Hepatocyte (in vitro differentiated cells): ENCODE results near the gene RANBP1. TPM values are rescaled to one million over a fixed set of nuclear protein-coding genes. Genes with fewer than 3 reads are reported as not detected.

Source experiments
- DNase-seq: peaks from one replicate; pipeline ENCODE4 v3.0.0-alpha.2; 2016; ENCODE audit warnings: low spot score
- H2AFZ ChIP-seq: fragments of 200-600 bp; sonication (generic); 2 replicates; pipeline ENCODE4 v1.6.0; 2016; ENCODE audit warnings: antibody characterized with exemption, mild to moderate bottlenecking
- H3K27ac ChIP-seq: fragments of 200-600 bp; sonication (generic); 2 replicates; pipeline ENCODE4 v1.5.1; 2016; ENCODE audit warnings: mild to moderate bottlenecking
- H3K27me3 ChIP-seq: fragments of 200-600 bp; sonication (generic); 2 replicates; pipeline ENCODE4 v1.6.1; 2016
- H3K36me3 ChIP-seq: fragments of 200-600 bp; sonication (generic); replicated peaks from 2 replicates; pipeline ENCODE4 v1.5.1; 2016; ENCODE audit warnings: low read depth; ENCODE audit not compliant: insufficient read depth
- H3K4me1 ChIP-seq: fragments of 200-600 bp; sonication (generic); 2 replicates; pipeline ENCODE4 v1.5.1; 2016; ENCODE audit warnings: mild to moderate bottlenecking, moderate library complexity; ENCODE audit not compliant: insufficient read depth
- H3K4me2 ChIP-seq: fragments of 200-600 bp; sonication (generic); 2 replicates; pipeline ENCODE4 v1.6.0; 2016
- H3K4me3 ChIP-seq: fragments of 200-600 bp; sonication (generic); 2 replicates; pipeline ENCODE4 v1.5.1; 2016; ENCODE audit warnings: mild to moderate bottlenecking
- H3K79me2 ChIP-seq: fragments of 200-600 bp; sonication (generic); 2 replicates; pipeline ENCODE4 v1.6.0; 2017; ENCODE audit warnings: mild to moderate bottlenecking
- H3K9me2 ChIP-seq: fragments of 200-600 bp; sonication (generic); replicated peaks from 2 replicates; pipeline ENCODE4 v1.6.0; 2017; ENCODE audit warnings: mild to moderate bottlenecking; ENCODE audit not compliant: insufficient read depth
- H3K9me3 ChIP-seq: fragments of 200-600 bp; sonication (generic); 2 replicates; pipeline ENCODE4 v1.5.1; 2016; ENCODE audit warnings: low read depth, mild to moderate bottlenecking
- H4K20me1 ChIP-seq: fragments of 200-600 bp; sonication (generic); 2 replicates; pipeline ENCODE4 v1.6.0; 2016; ENCODE audit warnings: mild to moderate bottlenecking; ENCODE audit not compliant: insufficient read depth, poor library complexity, severe bottlenecking
- EZH2 ChIP-seq: fragments of 200-600 bp; sonication (generic); IDR thresholded peaks from 2 replicates; pipeline ENCODE4 v1.6.1; 2016; ENCODE audit warnings: antibody characterized with exemption, mild to moderate bottlenecking, borderline replicate concordance
- EZH2phosphoT487 ChIP-seq: fragments of 200-600 bp; sonication (generic); IDR thresholded peaks from one replicate; pipeline ENCODE4 v1.6.1; 2018; ENCODE audit warnings: antibody characterized with exemption, mild to moderate bottlenecking, low read depth, moderate library complexity; ENCODE audit not compliant: unreplicated experiment, severe bottlenecking
- WGBS: methylation state at CpG from one replicate; pipeline ENCODE4 v1.1.6; 2016; ENCODE audit warnings: low lambda C conversion rate; ENCODE audit errors: missing lambda C conversion rate; 5-methylcytosine and 5-hydroxymethylcytosine counted together
- polyA plus RNA-seq: library from polyadenylated mRNA; unstranded; fragments of >200 nt; fragmentation: Nextera tagmentation; extraction: Ambion mirVana; gene quantifications from 2 replicates; pipeline ENCODE4 v1.2.1, GENCODE V29; 2016
- total RNA-seq: library from RNA; depleted of rRNA; stranded (reverse); fragments of >200 nt; gene quantifications from 2 replicates; pipeline ENCODE4 v1.2.3, GENCODE V29; 2014
- TF ChIP-seq, protein P1 (sequence below): fragments of 200-600 bp; sonication (generic); IDR thresholded peaks from 2 replicates; pipeline ENCODE4 v1.5.1; 2016; ENCODE audit warnings: antibody characterized with exemption, mild to moderate bottlenecking; ENCODE audit not compliant: poor library complexity

Gene RANBP1
- total and polyA plus RNA-seq, 2 experiments from 2014 or later, result 189 to 227 TPM

DNA sequence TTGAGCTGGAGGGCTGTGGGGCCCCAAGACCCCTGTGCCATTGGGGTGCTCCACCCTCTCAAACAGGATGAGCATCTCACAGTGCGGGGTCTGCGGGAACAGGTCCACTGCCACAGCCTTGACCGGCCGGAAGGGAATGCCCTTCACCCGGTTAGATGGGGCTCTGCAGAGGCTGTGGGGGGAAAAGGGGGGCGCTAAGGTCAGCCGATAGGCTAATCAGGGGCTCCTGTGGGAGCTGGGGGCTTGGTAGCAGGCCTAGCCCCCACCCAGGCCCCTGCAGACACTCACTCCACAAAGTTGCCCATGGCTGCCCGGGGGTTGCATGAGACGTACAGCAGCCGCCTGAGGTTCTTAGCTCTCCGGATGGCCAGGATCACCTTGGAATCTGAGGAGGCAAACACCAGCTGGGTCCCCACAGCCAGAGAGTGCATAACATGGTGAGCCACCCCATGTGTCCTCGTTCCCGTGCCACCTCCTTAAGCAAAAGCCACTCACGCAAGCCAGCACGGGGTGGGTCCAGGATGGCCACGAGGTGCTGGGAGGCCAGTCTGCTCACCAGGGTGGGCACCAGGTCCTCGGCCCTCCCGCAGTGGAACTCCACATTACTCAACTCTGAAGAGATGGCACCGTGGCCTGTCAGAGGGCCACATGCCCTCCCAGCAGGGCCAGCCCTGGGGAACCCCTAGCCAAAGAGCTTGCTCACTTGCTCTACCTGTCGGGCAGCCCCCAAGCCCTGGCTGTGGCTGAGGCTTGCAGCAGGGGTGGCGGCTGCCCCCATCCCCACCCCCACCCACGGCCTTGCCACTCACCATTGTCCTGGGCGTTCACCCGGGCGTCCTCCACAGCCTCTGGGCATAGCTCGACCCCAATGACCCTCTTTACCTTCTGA is 3.0 kb upstream of the RANBP1 start:
- H3K36me3 ChIP-seq, result no peaks in the 10 kb centered on the region

DNA sequence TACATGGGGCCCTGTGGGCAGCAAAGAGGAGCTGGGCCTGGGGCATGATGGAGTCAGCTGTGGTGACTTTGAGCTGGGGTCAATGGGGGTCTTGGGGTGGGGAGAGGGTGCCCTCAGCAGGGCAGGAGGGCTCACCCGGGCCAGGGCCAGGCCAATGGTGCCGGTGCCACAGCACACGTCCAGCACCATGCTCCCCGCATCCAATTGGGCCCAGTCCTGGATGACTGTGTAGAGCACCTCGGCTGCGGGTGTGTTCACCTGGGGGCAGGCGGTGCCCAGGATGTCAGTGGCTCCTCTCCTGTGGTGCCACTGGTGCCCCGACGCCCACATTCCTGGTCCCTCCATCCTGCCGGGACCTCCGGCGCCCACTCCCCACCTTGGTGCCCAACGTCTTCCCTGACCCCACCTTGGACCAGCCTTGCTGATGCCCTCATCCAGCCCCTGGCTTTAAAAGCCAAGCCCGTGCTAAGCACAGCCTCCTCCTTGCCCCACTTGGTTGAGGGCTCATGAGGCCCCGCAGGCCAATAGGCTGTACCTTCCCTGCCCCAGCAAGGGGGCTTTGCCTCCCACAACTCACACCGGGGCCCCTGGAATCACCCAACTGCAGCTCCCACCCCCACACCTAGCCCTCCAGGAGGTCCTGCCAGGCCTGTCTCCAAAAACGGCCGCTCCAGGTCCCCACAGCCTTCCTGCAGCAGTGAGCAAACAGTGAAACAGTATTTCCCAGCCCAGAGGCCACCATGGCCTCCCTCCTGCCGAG is 2.2 kb upstream of the RANBP1 start:
- H3K4me3 ChIP-seq, result no peak overlapping the region
- H3K9me3 ChIP-seq, result no peaks in the 10 kb centered on the region
- H3K4me2 ChIP-seq, result no peak overlapping the region
- DNase-seq, result no peak
- no peak overlapping the region for H3K27ac ChIP-seq
- WGBS, result 95% methylated on average over 15 of the region's 19 CpGs
- no peaks in the 10 kb centered on the region for H3K9me2 ChIP-seq
- no peak overlapping the region for H2AFZ ChIP-seq
- TF ChIP-seq, protein P1, sequence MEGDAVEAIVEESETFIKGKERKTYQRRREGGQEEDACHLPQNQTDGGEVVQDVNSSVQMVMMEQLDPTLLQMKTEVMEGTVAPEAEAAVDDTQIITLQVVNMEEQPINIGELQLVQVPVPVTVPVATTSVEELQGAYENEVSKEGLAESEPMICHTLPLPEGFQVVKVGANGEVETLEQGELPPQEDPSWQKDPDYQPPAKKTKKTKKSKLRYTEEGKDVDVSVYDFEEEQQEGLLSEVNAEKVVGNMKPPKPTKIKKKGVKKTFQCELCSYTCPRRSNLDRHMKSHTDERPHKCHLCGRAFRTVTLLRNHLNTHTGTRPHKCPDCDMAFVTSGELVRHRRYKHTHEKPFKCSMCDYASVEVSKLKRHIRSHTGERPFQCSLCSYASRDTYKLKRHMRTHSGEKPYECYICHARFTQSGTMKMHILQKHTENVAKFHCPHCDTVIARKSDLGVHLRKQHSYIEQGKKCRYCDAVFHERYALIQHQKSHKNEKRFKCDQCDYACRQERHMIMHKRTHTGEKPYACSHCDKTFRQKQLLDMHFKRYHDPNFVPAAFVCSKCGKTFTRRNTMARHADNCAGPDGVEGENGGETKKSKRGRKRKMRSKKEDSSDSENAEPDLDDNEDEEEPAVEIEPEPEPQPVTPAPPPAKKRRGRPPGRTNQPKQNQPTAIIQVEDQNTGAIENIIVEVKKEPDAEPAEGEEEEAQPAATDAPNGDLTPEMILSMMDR, result no peak
- TF ChIP-seq EZH2 (no peak), EZH2phosphoT487 (no peak)
- no peaks in the 10 kb centered on the region for H4K20me1 ChIP-seq
- no peaks in the 10 kb centered on the region for H3K27me3 ChIP-seq
- no peaks in the 10 kb centered on the region for H3K36me3 ChIP-seq
- peaks cover 11% of the 10 kb centered on the region for H3K4me1 ChIP-seq
- H3K79me2 ChIP-seq, result peaks cover 32% of the 10 kb centered on the region

More for the DNA sequence above, 3.0 kb upstream of the RANBP1 start:
- Histone ChIP-seq H3K79me2 (peaks cover 24% of the 10 kb centered on the region), H3K27ac (no peak overlapping the region), H2AFZ (no peak overlapping the region), H3K4me3 (no peak overlapping the region), H4K20me1 (no peaks in the 10 kb centered on the region), H3K4me1 (peaks cover 8% of the 10 kb centered on the region), H3K9me2 (no peaks in the 10 kb centered on the region), H3K27me3 (no peaks in the 10 kb centered on the region), H3K9me3 (no peaks in the 10 kb centered on the region), H3K4me2 (no peak overlapping the region)
- TF ChIP-seq EZH2 (no peak), EZH2phosphoT487 (no peak)
- TF ChIP-seq, protein P1, result no peak
- 93% methylated on average over 26 of the region's 26 CpGs for WGBS
- DNase-seq, result no peak

DNA sequence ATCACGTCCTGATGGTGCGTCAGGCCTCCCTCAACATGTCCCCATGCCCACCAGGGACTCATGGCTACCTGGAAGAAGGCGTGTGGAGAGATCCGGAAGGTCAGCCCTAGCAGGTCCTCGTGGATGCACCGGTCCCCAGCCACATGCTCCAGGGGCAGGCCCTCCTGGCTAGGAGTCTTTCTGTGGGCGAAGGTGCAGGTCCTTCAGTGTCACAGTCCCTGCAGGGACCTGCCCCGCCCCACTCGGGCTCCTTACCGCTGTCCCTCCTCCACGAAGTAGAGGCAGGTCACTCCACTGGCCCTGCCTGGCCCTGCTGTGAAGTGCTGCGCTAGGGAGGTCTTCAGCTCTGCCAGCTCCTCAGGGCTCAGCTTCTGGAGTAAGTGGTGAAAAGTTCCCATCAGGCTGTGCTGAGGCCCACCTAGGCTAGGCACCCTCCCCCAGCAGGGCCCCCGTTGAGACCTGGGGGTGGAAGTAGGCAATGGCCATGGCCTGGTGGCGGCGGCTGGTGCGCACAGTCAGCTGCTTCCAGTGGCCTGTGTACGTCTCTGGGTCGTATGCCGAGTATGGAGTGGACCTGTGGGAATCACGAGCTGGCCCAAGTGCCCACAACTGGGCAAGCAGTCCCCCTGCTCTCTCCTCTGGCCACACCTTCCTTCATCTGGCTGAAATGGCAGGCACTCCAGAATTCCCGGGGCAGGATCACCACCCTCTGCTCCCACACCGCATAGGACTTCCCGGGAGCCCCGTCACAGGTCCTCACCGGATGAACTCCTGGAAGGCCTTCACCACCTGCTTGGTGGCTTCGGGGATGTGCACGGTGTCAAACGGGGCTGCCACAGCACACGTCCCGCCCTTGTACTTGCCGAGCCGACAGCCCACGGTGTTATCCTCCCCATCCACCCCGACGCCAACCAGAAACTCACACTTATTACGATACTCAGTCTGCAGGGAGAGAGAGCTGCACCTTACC is 1.1 kb upstream of the RANBP1 start:
- 95% methylated on average over 36 of the region's 36 CpGs for WGBS
- Histone ChIP-seq H4K20me1 (no peaks in the 10 kb centered on the region), H3K4me3 (no peak overlapping the region), H2AFZ (no peak overlapping the region), H3K9me3 (no peaks in the 10 kb centered on the region), H3K27me3 (no peaks in the 10 kb centered on the region), H3K79me2 (peaks cover 43% of the 10 kb centered on the region), H3K9me2 (no peaks in the 10 kb centered on the region), H3K4me2 (no peak overlapping the region), H3K27ac (no peak overlapping the region), H3K4me1 (peaks cover 16% of the 10 kb centered on the region), H3K36me3 (no peaks in the 10 kb centered on the region)
- no peak for DNase-seq
- TF ChIP-seq EZH2phosphoT487 (no peak), EZH2 (no peak)
- TF ChIP-seq, protein P1, result no peak
